KMS-11 (cell line): ENCODE measurements around the gene SART1.

ENCODE experiments used
- H2AFZ ChIP-seq: fragments of 200-600 bp; sonication (generic); 2 replicates; pipeline ENCODE4 v1.6.1; 2016; ENCODE audit warnings: antibody characterized with exemption, mixed run types, low read depth
- H3K27ac ChIP-seq: fragments of 200-600 bp; sonication (generic); 2 replicates; pipeline ENCODE4 v1.6.1; 2016; ENCODE audit warnings: mild to moderate bottlenecking, mixed run types
- H3K27me3 ChIP-seq: fragments of 200-600 bp; sonication (generic); 2 replicates; pipeline ENCODE4 v1.6.1; 2017; ENCODE audit warnings: mild to moderate bottlenecking, low read depth, mixed run types, moderate library complexity; ENCODE audit not compliant: insufficient read depth
- H3K36me3 ChIP-seq: fragments of 200-600 bp; sonication (generic); 2 replicates; pipeline ENCODE4 v1.6.1; 2017; ENCODE audit warnings: mild to moderate bottlenecking, mixed run types; ENCODE audit not compliant: insufficient read depth
- H3K4me1 ChIP-seq: fragments of 200-600 bp; sonication (generic); 2 replicates; pipeline ENCODE4 v1.6.1; 2016; ENCODE audit warnings: mild to moderate bottlenecking, low read depth, mixed run types; ENCODE audit not compliant: poor library complexity, severe bottlenecking
- H3K4me2 ChIP-seq: fragments of 200-600 bp; sonication (generic); 2 replicates; pipeline ENCODE4 v1.7.0; 2016; ENCODE audit warnings: mild to moderate bottlenecking, mixed run types
- H3K4me3 ChIP-seq: fragments of 200-600 bp; sonication (generic); IDR thresholded peaks from 2 replicates; pipeline ENCODE4 v1.6.1; 2017; ENCODE audit warnings: low read depth, low read length, mixed read lengths; ENCODE audit not compliant: insufficient read depth
- H3K79me2 ChIP-seq: fragments of 200-600 bp; sonication (generic); 2 replicates; pipeline ENCODE4 v1.6.1; 2016; ENCODE audit warnings: low read depth, mixed run types; ENCODE audit not compliant: insufficient read depth
- H3K9ac ChIP-seq: fragments of 200-600 bp; sonication (generic); 2 replicates; pipeline ENCODE4 v1.6.1; 2016; ENCODE audit warnings: mild to moderate bottlenecking, mixed run types
- H4K20me1 ChIP-seq: fragments of 200-600 bp; sonication (generic); 2 replicates; pipeline ENCODE4 v1.6.1; 2016; ENCODE audit warnings: mild to moderate bottlenecking, mixed run types; ENCODE audit not compliant: insufficient read depth
- CTCF ChIP-seq: fragments of 200-600 bp; sonication (generic); conservative IDR thresholded peaks from 2 replicates; pipeline ENCODE4 v1.6.1; 2017; ENCODE audit warnings: low read depth, mild to moderate bottlenecking, antibody characterized with exemption, low read length, moderate library complexity, mixed read lengths

Gene SART1

GRCh38 chr11:66003291-66003690 lies 41.8 kb downstream of the SART1 start:
- Histone ChIP-seq H2AFZ (no peak overlapping the region), H3K4me1 (peaks cover 21% of the 10 kb centered on the region), H3K4me3 (no peak overlapping the region), H3K9ac (peak overlapping the region; percentile 63; the same call in 1 of the 2 replicates), H3K79me2 (peaks cover 27% of the 10 kb centered on the region), H3K4me2 (peak overlapping the region; percentile 71), H3K27ac (peak overlapping the region; percentile 21; the same call in 1 of the 2 replicates), H3K36me3 (0 out of 2 replicates have a peak, but pooled peaks cover 5% of the 10 kb centered on the region), H4K20me1 (no peaks in the 10 kb centered on the region), H3K27me3 (no peaks in the 10 kb centered on the region)
- no peak for TF ChIP-seq CTCF

DNA sequence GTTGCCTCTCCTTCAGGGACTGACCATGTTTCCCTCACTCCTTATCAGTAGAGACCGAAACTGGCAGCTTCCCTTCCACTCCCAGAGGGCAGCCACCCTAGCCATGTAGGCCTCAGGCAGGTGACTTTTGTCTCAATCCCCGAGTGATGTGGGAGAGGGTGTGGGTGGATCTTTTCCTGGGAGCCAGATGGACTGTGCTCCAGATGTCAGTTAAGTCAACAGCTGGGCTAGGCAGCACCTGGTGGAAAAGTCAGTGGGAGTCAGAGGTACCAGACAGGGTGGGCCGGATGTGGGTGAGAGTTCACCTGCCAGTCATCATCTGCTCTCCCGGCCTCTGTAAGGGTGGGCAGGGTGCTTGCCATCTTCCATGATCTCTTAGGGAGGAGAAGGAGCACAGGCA lies 42.7 kb downstream of the SART1 start:
- H4K20me1 ChIP-seq, result no peaks in the 10 kb centered on the region

GRCh38 chr11:66006134-66006890 lies 44.8 kb downstream of the SART1 start:
- H4K20me1 ChIP-seq, result no peaks in the 10 kb centered on the region
- no peak overlapping the region for H2AFZ ChIP-seq
- no peak for TF ChIP-seq CTCF
- peaks cover 14% of the 10 kb centered on the region for H3K79me2 ChIP-seq
- no peak overlapping the region for H3K4me2 ChIP-seq
- H3K4me3 ChIP-seq, result no peak overlapping the region
- no peaks in the 10 kb centered on the region for H3K27me3 ChIP-seq
- H3K4me1 ChIP-seq, result peaks cover 18% of the 10 kb centered on the region
- H3K36me3 ChIP-seq, result 0 out of 2 replicates have a peak, but pooled peaks cover 5% of the 10 kb centered on the region
- H3K27ac ChIP-seq, result no peak overlapping the region
- no peak overlapping the region for H3K9ac ChIP-seq

More for the DNA sequence above, 42.7 kb downstream of the SART1 start:
- peaks cover 27% of the 10 kb centered on the region for H3K79me2 ChIP-seq
- no peak for TF ChIP-seq CTCF
- no peaks in the 10 kb centered on the region for H3K27me3 ChIP-seq
- 0 out of 2 replicates have a peak, but pooled peaks cover 5% of the 10 kb centered on the region for H3K36me3 ChIP-seq
- H3K9ac ChIP-seq, result no peak overlapping the region
- no peak overlapping the region for H2AFZ ChIP-seq
- H3K4me1 ChIP-seq, result peaks cover 23% of the 10 kb centered on the region
- no peak overlapping the region for H3K27ac ChIP-seq
- no peak overlapping the region for H3K4me3 ChIP-seq
- H3K4me2 ChIP-seq, result no peak overlapping the region

GRCh38 chr11:66006891-66007176 lies 45.3 kb downstream of the SART1 start:
- TF ChIP-seq CTCF, result no peak
- peaks cover 9% of the 10 kb centered on the region for H3K79me2 ChIP-seq
- H4K20me1 ChIP-seq, result no peaks in the 10 kb centered on the region
- no peak overlapping the region for H3K27ac ChIP-seq
- H3K4me1 ChIP-seq, result peaks cover 18% of the 10 kb centered on the region
- no peak overlapping the region for H3K4me3 ChIP-seq
- H3K4me2 ChIP-seq, result no peak overlapping the region
- H3K27me3 ChIP-seq, result no peaks in the 10 kb centered on the region
- 0 out of 2 replicates have a peak, but pooled peaks cover 5% of the 10 kb centered on the region for H3K36me3 ChIP-seq
- H3K9ac ChIP-seq, result no peak overlapping the region
- H2AFZ ChIP-seq, result no peak overlapping the region
